GM18499 (cell line): ENCODE results near the gene MTMR12.
"Not testable (repeated sequence)": the region's sequence is repeated elsewhere in the genome, so short reads cannot be mapped to it uniquely, and the experiment has no call there.

Experiments
- ATAC-seq: cut with Tn5 transposase; IDR thresholded peaks from one replicate; pipeline ENCODE4 v1.9.1; 2021; ENCODE audit warnings: moderate number of reproducible peaks; ENCODE audit not compliant: insufficient read depth, unreplicated experiment

MTMR12 gene

GRCh38 chr5:32241034-32241783 is 71.5 kb downstream of the MTMR12 start:
- no peak for ATAC-seq

- no peak for ATAC-seq
These were observed 73.4 kb downstream of the MTMR12 start for GRCh38 chr5:32239385-32239784.

GRCh38 chr5:32233696-32234447 is 78.9 kb downstream of the MTMR12 start:
- ATAC-seq, result no peak

- ATAC-seq, result no peak
These were observed 79.5 kb downstream of the MTMR12 start for GRCh38 chr5:32233220-32233695.

GRCh38 chr5:32232441-32233219 is 80.1 kb downstream of the MTMR12 start:
- peak; percentile 68 for ATAC-seq

GRCh38 chr5:32231929-32232328 is 80.8 kb downstream of the MTMR12 start:
- no peak for ATAC-seq

- no peak for ATAC-seq
These were observed 81.5 kb downstream of the MTMR12 start for GRCh38 chr5:32231241-32231640.

GRCh38 chr5:32230356-32231099 is 82.2 kb downstream of the MTMR12 start:
- no peak for ATAC-seq

GRCh38 chr5:32229586-32229985 is 83.2 kb downstream of the MTMR12 start:
- no peak for ATAC-seq

- ATAC-seq, result no peak
These were observed 83.9 kb downstream of the MTMR12 start for GRCh38 chr5:32228816-32229215.

GRCh38 chr5:32225445-32225844 is 87.3 kb downstream of the MTMR12 start:
- no peak for ATAC-seq

- no peak for ATAC-seq
These were observed 88.6 kb downstream of the MTMR12 start for GRCh38 chr5:32223972-32224609.

- no peak for ATAC-seq
These were observed 89.8 kb downstream of the MTMR12 start for GRCh38 chr5:32222723-32223470.

GRCh38 chr5:32217886-32218396 is 94.8 kb downstream of the MTMR12 start:
- no peak for ATAC-seq

GRCh38 chr5:32214344-32214743 is 98.4 kb downstream of the MTMR12 start:
- not testable (repeated sequence) for ATAC-seq

- no peak for ATAC-seq
These were observed 102.6 kb downstream of the MTMR12 start for GRCh38 chr5:32210151-32210550.

- ATAC-seq, result not testable (repeated sequence)
These were observed 103.9 kb downstream of the MTMR12 start for GRCh38 chr5:32208837-32209236.

GRCh38 chr5:32207355-32207634 is 105.4 kb downstream of the MTMR12 start:
- no peak for ATAC-seq
